Lung (tissue), 12 donors: ENCODE measurements around the gene CPO. TPM values are rescaled to one million over a fixed set of nuclear protein-coding genes. Genes with fewer than 3 reads are reported as not detected.

Experiments used
- ATAC-seq: fragments of 200-7000 bp; cut with Tn5 transposase; one replicate; pipeline ENCODE4 v1.9.1; 2020; ENCODE audit warnings: moderate number of reproducible peaks; ENCODE audit not compliant: insufficient read depth, low FRiP score
- DNase-seq, 3 donors: peaks; one replicate each; pipeline ENCODE4 v3.0.0-alpha.2; 2013 to 2017
- H3K27ac ChIP-seq, 2 donors: one replicate each; pipeline ENCODE4 v1.5.1; 2013; ENCODE audit warnings: mild to moderate bottlenecking in 2 of 2, moderate library complexity in 2 of 2, control low read depth in 1 of 2, inconsistent platforms in 1 of 2, low read depth in 1 of 2, low read length in 1 of 2
- H3K27me3 ChIP-seq, 3 donors: one replicate each; pipeline ENCODE4 v1.5.1; 2013; ENCODE audit warnings: low read length in 2 of 3; ENCODE audit not compliant: control insufficient read depth in 3 of 3, insufficient read depth in 3 of 3
- H3K36me3 ChIP-seq, 4 donors: one replicate each; pipeline ENCODE4 v1.5.1; 2013; ENCODE audit warnings: low read length in 4 of 4, mild to moderate bottlenecking in 1 of 4, moderate library complexity in 1 of 4; ENCODE audit not compliant: control insufficient read depth in 4 of 4, insufficient read depth in 4 of 4
- H3K4me1 ChIP-seq, 5 donors: one replicate each; pipeline ENCODE4 v1.5.1; 2013; ENCODE audit warnings: low read length in 5 of 5, mild to moderate bottlenecking in 2 of 5, moderate library complexity in 1 of 5; ENCODE audit not compliant: control insufficient read depth in 5 of 5, insufficient read depth in 5 of 5
- H3K4me3 ChIP-seq: one replicate; pipeline ENCODE4 v1.5.1; 2013; ENCODE audit warnings: mild to moderate bottlenecking, control low read depth, moderate library complexity
- H3K9ac ChIP-seq, 2 donors: one replicate each; pipeline ENCODE4 v1.5.1; 2013; ENCODE audit warnings: low read length in 2 of 2, control low read depth in 1 of 2; ENCODE audit not compliant: insufficient read depth in 1 of 2
- H3K9me3 ChIP-seq, 4 donors: one replicate each; pipeline ENCODE4 v1.5.1; 2013; ENCODE audit warnings: low read length in 3 of 4, mild to moderate bottlenecking in 1 of 4, moderate library complexity in 1 of 4; ENCODE audit not compliant: control insufficient read depth in 4 of 4, insufficient read depth in 3 of 4
- CTCF ChIP-seq: IDR thresholded peaks from 2 replicates; pipeline ENCODE4 v1.5.1; 2012; ENCODE audit warnings: mild to moderate bottlenecking; ENCODE audit errors: control extremely low read depth, extremely low read depth
- WGBS, 2 donors: extraction: QIAGEN DNeasy Blood & Tissue Kit; methylation state at CpG; one replicate each; pipeline ENCODE4 v1.1.7; 2013; 5-methylcytosine and 5-hydroxymethylcytosine counted together
- polyA plus RNA-seq, 2 donors: library from polyadenylated mRNA; stranded (reverse); fragments of 200-250 nt; gene quantifications; one replicate each; pipeline ENCODE4 v1.2.1, GENCODE V29; 2013
- total RNA-seq, 2 donors: library from RNA; depleted of rRNA in 1 of 2; stranded (reverse); fragments of >200 nt in 1 of 2; gene quantifications; one replicate each; pipeline ENCODE4 v1.2.1, GENCODE V29; 2014 to 2021
- donor health status: control.
- donor health status: control.
- donor health status: Bipolar disorder and iron deficiency.
- donor health status: healthy.
- donor health status: DM: yes; HTN: yes; CAD: no.

CPO gene
- total and polyA plus RNA-seq, 4 donors = 0.07 to 0.20 (median 0.14) TPM; not detected in 1

- H3K36me3 ChIP-seq = no peaks in the 10 kb centered on the region
- TF ChIP-seq CTCF = no peak
- H3K9me3 ChIP-seq = no peaks in the 10 kb centered on the region
- no peaks in the 10 kb centered on the region for H3K27me3 ChIP-seq
- ATAC-seq = no peak
- H3K4me1 ChIP-seq = peaks cover 0 to 8% (median 2%) of the 10 kb centered on the region in 5 donors
- H3K27ac ChIP-seq = no peak overlapping the region
- no peak overlapping the region for H3K9ac ChIP-seq
- no peak for DNase-seq
- no peak overlapping the region for H3K4me3 ChIP-seq
These were observed 41.1 kb downstream of the CPO start for GRCh38 chr2:206980413-206980812.

GRCh38 chr2:206981086-206981674, 41.9 kb downstream of the CPO start:
- whole genome bisulfite sequencing, 2 donors = 78 to 83% methylated on average over 12 of the region's 12 CpGs
- no peak for TF ChIP-seq CTCF
- no peak for ATAC-seq

GRCh38 chr2:206981739-206982340, 42.5 kb downstream of the CPO start:
- H3K36me3 ChIP-seq = no peaks in the 10 kb centered on the region
- no peak overlapping the region for H3K9ac ChIP-seq
- no peak overlapping the region for H3K27ac ChIP-seq
- no peaks in the 10 kb centered on the region for H3K9me3 ChIP-seq
- peak; percentile 73 to 85 (median 79) for DNase-seq
- 41 to 56% methylated on average over 8 of the region's 8 CpGs for WGBS, 2 donors
- TF ChIP-seq CTCF = peak; percentile 67
- peaks cover 0 to 8% (median 2%) of the 10 kb centered on the region in 5 donors for H3K4me1 ChIP-seq
- ATAC-seq = peak; percentile 56
- H3K4me3 ChIP-seq = no peak overlapping the region
- no peaks in the 10 kb centered on the region for H3K27me3 ChIP-seq

More at GRCh38 chr2:206981086-206981674, 41.9 kb downstream of the CPO start:
- Histone ChIP-seq H3K4me1 (peaks cover 0 to 8% (median 2%) of the 10 kb centered on the region in 5 donors), H3K9ac (no peak overlapping the region), H3K4me3 (no peak overlapping the region), H3K27ac (no peak overlapping the region), H3K36me3 (no peaks in the 10 kb centered on the region), H3K9me3 (no peaks in the 10 kb centered on the region), H3K27me3 (no peaks in the 10 kb centered on the region)
- DNase-seq = no peak
